Measurements from ENCODE around the gene MRPL36.

- TF ChIP-seq POLR2AphosphoS5 (IDR thresholded peaks at IDR 0.05; ENCODE audit: low read depth) (no peak), CTCF (conservative IDR thresholded peaks at IDR 0.05; ENCODE audit: low read depth in 2 of 2) (no peak), EZH2 (IDR thresholded peaks at IDR 0.05; ENCODE audit: low read depth, unreplicated experiment) (no peak), CREB1 (CRISPR knock-in tag; IDR thresholded peaks at IDR 0.05; ENCODE audit: low read depth) (no peak)
Measured at GRCh38 chr5:1846583-1846982, 46.9 kb upstream of the MRPL36 start.

Measured in GM23338 (cell line).